WTC11 (cell line): ENCODE data around the gene HDAC9. TPM values are rescaled to one million over a fixed set of nuclear protein-coding genes. Genes with fewer than 3 reads are reported as not detected.

Experiments
- ATAC-seq: fragments of 200-7000 bp; cut with Tn5 transposase; 2 replicates; pipeline ENCODE4 v1.10.0; 2021; ENCODE audit warnings: mild to moderate bottlenecking, moderate library complexity
- CTCF ChIA-PET: fragments of 300-600 bp; sonication (Branson Sonifier 250); formaldehyde crosslinking; loops from one replicate; lab custom pipeline; 2021; ENCODE audit warnings: antibody characterized with exemption; lab: Charles Lee
- POLR2A ChIA-PET: fragments of 350-600 bp; sonication (Branson Sonifier 250); formaldehyde crosslinking; loops from one replicate; lab custom pipeline; 2021; ENCODE audit warnings: antibody characterized with exemption; lab: Charles Lee
- DNase-seq: peaks from one replicate; pipeline ENCODE4 v3.0.0; 2021; ENCODE audit warnings: low spot score
- H3K27ac Mint-ChIP-seq: 2 replicates; pipeline ENCODE4 v1.8.0; 2021; ENCODE audit warnings: mixed read lengths
- H3K27me3 Mint-ChIP-seq: 2 replicates; pipeline ENCODE4 v1.8.0; 2021; ENCODE audit warnings: low read depth, mild to moderate bottlenecking, moderate library complexity, mixed read lengths
- H3K36me3 Mint-ChIP-seq: 2 replicates; pipeline ENCODE4 v1.8.0; 2021; ENCODE audit warnings: mixed read lengths
- H3K4me1 Mint-ChIP-seq: 2 replicates; pipeline ENCODE4 v1.8.0; 2022; ENCODE audit warnings: mixed read lengths
- H3K4me3 Mint-ChIP-seq: 2 replicates; pipeline ENCODE4 v1.8.0; 2021; ENCODE audit warnings: mild to moderate bottlenecking, moderate library complexity, mixed read lengths
- H3K9me3 Mint-ChIP-seq: 2 replicates; pipeline ENCODE4 v1.8.0; 2021; ENCODE audit warnings: mixed read lengths
- CREB1 ChIP-seq: sonication (generic); formaldehyde crosslinking; IDR thresholded peaks from 2 replicates; pipeline ENCODE4 v1.8.0; 2023; ENCODE audit warnings: mild to moderate bottlenecking, missing genetic modification reagents
- ETV6 ChIP-seq: sonication (generic); formaldehyde crosslinking; IDR thresholded peaks from 2 replicates; pipeline ENCODE4 v1.8.1; 2022; ENCODE audit warnings: mild to moderate bottlenecking, missing genetic modification reagents
- FOXJ3 ChIP-seq: sonication (generic); formaldehyde crosslinking; IDR thresholded peaks from 2 replicates; pipeline ENCODE4 v1.9.0; 2021; ENCODE audit warnings: missing genetic modification reagents, mild to moderate bottlenecking, borderline replicate concordance
- HMGA2 ChIP-seq: fragments of 250-450 bp; sonication (Bioruptor Pico); IDR thresholded peaks from 2 replicates; pipeline ENCODE4 v1.4.0; 2021; ENCODE audit warnings: mild to moderate bottlenecking, moderate library complexity
- JAZF1 ChIP-seq: fragments of 250-450 bp; sonication (Bioruptor Pico); IDR thresholded peaks from 2 replicates; pipeline ENCODE4 v1.9.0; 2021; ENCODE audit warnings: moderate library complexity, mild to moderate bottlenecking, inconsistent platforms
- OVOL2 ChIP-seq: fragments of 250-450 bp; sonication (Bioruptor Pico); IDR thresholded peaks from 2 replicates; pipeline ENCODE4 v1.9.0; 2021; ENCODE audit warnings: mild to moderate bottlenecking, borderline replicate concordance
- SMAD4 ChIP-seq: sonication (generic); formaldehyde crosslinking; IDR thresholded peaks from 2 replicates; pipeline ENCODE4 v1.8.0; 2022; ENCODE audit warnings: mild to moderate bottlenecking, missing genetic modification reagents
- TEAD1 ChIP-seq: sonication (generic); formaldehyde crosslinking; IDR thresholded peaks from 2 replicates; pipeline ENCODE4 v1.8.0; 2022; ENCODE audit warnings: mild to moderate bottlenecking, missing genetic modification reagents
- TP53 ChIP-seq: sonication (generic); formaldehyde crosslinking; IDR thresholded peaks from 2 replicates; pipeline ENCODE4 v1.8.1; 2023; ENCODE audit warnings: mild to moderate bottlenecking, missing genetic modification reagents
- ZBTB21 ChIP-seq: sonication (generic); formaldehyde crosslinking; IDR thresholded peaks from 2 replicates; pipeline ENCODE4 v1.8.1; 2023; ENCODE audit warnings: mild to moderate bottlenecking, missing genetic modification reagents, borderline replicate concordance
- ZNF121 ChIP-seq: sonication (generic); formaldehyde crosslinking; IDR thresholded peaks from 2 replicates; pipeline ENCODE4 v1.8.0; 2023; ENCODE audit warnings: missing genetic modification reagents
- ZNF219 ChIP-seq: sonication (generic); formaldehyde crosslinking; IDR thresholded peaks from 2 replicates; pipeline ENCODE4 v1.8.0; 2023; ENCODE audit warnings: missing genetic modification reagents, mild to moderate bottlenecking, borderline replicate concordance
- ZNF232 ChIP-seq: sonication (generic); formaldehyde crosslinking; IDR thresholded peaks from 2 replicates; pipeline ENCODE4 v1.8.0; 2022; ENCODE audit warnings: mild to moderate bottlenecking, missing genetic modification reagents
- ZNF416 ChIP-seq: fragments of 250-450 bp; sonication (Bioruptor Pico); IDR thresholded peaks from 2 replicates; pipeline ENCODE4 v1.9.0; 2021; ENCODE audit warnings: mild to moderate bottlenecking, inconsistent platforms
- total RNA-seq: library from RNA; stranded (reverse); gene quantifications from 3 replicates; pipeline ENCODE4 v1.2.3, GENCODE V29; 2021
- TF ChIP-seq, protein P1 (sequence below): fragments of 200-600 bp; IDR thresholded peaks from 2 replicates; pipeline ENCODE4 v1.8.0; 2022; ENCODE audit warnings: antibody characterized with exemption
- TF ChIP-seq, protein P2 (sequence below): sonication (generic); formaldehyde crosslinking; IDR thresholded peaks from 2 replicates; pipeline ENCODE4 v1.8.0; 2023; ENCODE audit warnings: missing genetic modification reagents
- TF ChIP-seq, protein P3 (sequence below): sonication (generic); formaldehyde crosslinking; IDR thresholded peaks from 2 replicates; pipeline ENCODE4 v1.8.1; 2022; ENCODE audit warnings: low read depth, mild to moderate bottlenecking, moderate library complexity, missing genetic modification reagents, borderline replicate concordance
- TF ChIP-seq, protein P4 (sequence below): sonication (generic); formaldehyde crosslinking; IDR thresholded peaks from 2 replicates; pipeline ENCODE4 v1.8.1; 2023; ENCODE audit warnings: mild to moderate bottlenecking, missing genetic modification reagents
- TF ChIP-seq, protein P5 (sequence below): sonication (generic); formaldehyde crosslinking; IDR thresholded peaks from 2 replicates; pipeline ENCODE4 v1.8.1; 2023; ENCODE audit warnings: mild to moderate bottlenecking, missing genetic modification reagents, borderline replicate concordance

HDAC9 gene
- total RNA-seq, 1 experiment from 2014 or later = 18.8 TPM

DNA sequence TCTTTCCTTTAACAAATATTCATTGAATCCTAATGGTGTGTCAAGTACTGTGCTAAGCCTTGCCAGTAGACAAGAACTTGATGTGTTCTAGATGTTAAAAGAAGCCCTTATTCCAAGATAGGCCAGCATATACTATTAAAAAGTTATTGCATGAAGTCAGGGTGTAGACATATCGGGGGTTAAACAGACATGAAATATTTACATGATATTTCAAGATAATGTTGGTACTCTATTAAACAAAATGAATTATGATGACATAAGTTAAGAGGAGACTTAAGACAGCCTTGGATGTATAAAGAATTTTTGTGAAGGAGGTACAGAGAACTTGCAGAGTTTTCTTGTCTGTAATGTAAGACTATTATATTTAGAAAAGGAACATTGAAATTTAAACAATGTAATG lies 44.8 kb downstream of the HDAC9 start (continued):
- TF ChIP-seq, protein P1, sequence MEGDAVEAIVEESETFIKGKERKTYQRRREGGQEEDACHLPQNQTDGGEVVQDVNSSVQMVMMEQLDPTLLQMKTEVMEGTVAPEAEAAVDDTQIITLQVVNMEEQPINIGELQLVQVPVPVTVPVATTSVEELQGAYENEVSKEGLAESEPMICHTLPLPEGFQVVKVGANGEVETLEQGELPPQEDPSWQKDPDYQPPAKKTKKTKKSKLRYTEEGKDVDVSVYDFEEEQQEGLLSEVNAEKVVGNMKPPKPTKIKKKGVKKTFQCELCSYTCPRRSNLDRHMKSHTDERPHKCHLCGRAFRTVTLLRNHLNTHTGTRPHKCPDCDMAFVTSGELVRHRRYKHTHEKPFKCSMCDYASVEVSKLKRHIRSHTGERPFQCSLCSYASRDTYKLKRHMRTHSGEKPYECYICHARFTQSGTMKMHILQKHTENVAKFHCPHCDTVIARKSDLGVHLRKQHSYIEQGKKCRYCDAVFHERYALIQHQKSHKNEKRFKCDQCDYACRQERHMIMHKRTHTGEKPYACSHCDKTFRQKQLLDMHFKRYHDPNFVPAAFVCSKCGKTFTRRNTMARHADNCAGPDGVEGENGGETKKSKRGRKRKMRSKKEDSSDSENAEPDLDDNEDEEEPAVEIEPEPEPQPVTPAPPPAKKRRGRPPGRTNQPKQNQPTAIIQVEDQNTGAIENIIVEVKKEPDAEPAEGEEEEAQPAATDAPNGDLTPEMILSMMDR = no peak
- TF ChIP-seq, protein P2, sequence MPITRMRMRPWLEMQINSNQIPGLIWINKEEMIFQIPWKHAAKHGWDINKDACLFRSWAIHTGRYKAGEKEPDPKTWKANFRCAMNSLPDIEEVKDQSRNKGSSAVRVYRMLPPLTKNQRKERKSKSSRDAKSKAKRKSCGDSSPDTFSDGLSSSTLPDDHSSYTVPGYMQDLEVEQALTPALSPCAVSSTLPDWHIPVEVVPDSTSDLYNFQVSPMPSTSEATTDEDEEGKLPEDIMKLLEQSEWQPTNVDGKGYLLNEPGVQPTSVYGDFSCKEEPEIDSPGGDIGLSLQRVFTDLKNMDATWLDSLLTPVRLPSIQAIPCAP (CRISPR knock-in tag) = no peak
- TF ChIP-seq, protein P3, sequence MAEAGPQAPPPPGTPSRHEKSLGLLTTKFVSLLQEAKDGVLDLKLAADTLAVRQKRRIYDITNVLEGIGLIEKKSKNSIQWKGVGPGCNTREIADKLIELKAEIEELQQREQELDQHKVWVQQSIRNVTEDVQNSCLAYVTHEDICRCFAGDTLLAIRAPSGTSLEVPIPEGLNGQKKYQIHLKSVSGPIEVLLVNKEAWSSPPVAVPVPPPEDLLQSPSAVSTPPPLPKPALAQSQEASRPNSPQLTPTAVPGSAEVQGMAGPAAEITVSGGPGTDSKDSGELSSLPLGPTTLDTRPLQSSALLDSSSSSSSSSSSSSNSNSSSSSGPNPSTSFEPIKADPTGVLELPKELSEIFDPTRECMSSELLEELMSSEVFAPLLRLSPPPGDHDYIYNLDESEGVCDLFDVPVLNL = no peak
- TF ChIP-seq TP53 (CRISPR knock-in tag) (no peak), ZNF416 (CRISPR knock-in tag) (no peak), SMAD4 (CRISPR knock-in tag) (no peak), TEAD1 (no peak), ETV6 (CRISPR knock-in tag) (no peak), ZNF219 (no peak), FOXJ3 (CRISPR knock-in tag) (no peak), HMGA2 (CRISPR knock-in tag) (no peak)
- TF ChIP-seq, protein P4, sequence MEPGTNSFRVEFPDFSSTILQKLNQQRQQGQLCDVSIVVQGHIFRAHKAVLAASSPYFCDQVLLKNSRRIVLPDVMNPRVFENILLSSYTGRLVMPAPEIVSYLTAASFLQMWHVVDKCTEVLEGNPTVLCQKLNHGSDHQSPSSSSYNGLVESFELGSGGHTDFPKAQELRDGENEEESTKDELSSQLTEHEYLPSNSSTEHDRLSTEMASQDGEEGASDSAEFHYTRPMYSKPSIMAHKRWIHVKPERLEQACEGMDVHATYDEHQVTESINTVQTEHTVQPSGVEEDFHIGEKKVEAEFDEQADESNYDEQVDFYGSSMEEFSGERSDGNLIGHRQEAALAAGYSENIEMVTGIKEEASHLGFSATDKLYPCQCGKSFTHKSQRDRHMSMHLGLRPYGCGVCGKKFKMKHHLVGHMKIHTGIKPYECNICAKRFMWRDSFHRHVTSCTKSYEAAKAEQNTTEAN = no peak
- TF ChIP-seq, protein P5, sequence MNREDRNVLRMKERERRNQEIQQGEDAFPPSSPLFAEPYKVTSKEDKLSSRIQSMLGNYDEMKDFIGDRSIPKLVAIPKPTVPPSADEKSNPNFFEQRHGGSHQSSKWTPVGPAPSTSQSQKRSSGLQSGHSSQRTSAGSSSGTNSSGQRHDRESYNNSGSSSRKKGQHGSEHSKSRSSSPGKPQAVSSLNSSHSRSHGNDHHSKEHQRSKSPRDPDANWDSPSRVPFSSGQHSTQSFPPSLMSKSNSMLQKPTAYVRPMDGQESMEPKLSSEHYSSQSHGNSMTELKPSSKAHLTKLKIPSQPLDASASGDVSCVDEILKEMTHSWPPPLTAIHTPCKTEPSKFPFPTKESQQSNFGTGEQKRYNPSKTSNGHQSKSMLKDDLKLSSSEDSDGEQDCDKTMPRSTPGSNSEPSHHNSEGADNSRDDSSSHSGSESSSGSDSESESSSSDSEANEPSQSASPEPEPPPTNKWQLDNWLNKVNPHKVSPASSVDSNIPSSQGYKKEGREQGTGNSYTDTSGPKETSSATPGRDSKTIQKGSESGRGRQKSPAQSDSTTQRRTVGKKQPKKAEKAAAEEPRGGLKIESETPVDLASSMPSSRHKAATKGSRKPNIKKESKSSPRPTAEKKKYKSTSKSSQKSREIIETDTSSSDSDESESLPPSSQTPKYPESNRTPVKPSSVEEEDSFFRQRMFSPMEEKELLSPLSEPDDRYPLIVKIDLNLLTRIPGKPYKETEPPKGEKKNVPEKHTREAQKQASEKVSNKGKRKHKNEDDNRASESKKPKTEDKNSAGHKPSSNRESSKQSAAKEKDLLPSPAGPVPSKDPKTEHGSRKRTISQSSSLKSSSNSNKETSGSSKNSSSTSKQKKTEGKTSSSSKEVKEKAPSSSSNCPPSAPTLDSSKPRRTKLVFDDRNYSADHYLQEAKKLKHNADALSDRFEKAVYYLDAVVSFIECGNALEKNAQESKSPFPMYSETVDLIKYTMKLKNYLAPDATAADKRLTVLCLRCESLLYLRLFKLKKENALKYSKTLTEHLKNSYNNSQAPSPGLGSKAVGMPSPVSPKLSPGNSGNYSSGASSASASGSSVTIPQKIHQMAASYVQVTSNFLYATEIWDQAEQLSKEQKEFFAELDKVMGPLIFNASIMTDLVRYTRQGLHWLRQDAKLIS (CRISPR knock-in tag) = no peak

DNA sequence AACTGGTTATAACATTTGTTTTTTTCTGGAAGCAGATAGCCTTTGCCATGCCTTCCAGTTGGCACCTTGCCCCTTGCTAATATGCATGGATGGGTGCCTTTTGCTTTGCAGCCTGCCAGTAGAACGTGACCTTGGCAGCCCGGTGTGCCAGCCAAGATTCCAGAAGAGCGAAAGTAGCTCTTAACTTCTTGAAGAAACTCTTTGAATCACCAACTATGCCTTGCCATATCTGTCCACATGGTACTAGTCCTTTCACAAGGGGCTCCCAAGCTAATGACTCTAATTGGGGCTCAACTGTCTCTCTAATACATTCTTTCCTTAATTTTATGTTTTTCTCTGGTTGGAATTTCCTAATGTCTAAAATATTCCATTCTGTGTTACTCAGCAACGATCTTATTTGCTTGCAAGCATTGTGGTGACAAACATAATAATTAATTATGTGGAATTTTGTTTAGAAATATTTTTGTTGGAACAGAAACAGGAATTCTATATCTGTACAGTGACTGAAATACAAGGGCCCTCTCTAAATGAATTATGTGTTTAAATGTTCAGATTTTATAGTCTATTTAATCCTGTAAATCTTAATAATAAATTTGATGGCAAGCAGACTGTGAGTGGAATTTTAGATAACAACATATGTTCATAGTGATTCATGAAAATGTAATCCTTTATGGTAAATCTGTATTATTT lies 45.8 kb downstream of the HDAC9 start:
- no peak overlapping the region for H3K27ac Mint-ChIP-seq
- no peaks in the 10 kb centered on the region for H3K9me3 Mint-ChIP-seq
- POLR2A ChIA-PET = no interaction called here
- CTCF ChIA-PET = interaction anchor here (0.6 kb wide), 1 partner anchor 1479 kb away, joined by 3 read pairs; no protein-coding TSS in a partner anchor
- H3K4me1 Mint-ChIP-seq = peaks cover 2% of the 10 kb centered on the region
- H3K36me3 Mint-ChIP-seq = no peaks in the 10 kb centered on the region
- no peak overlapping the region for H3K4me3 Mint-ChIP-seq
- TF ChIP-seq OVOL2 (CRISPR knock-in tag) (no peak), CREB1 (no peak), ZNF232 (CRISPR knock-in tag) (no peak), ZNF219 (no peak), ETV6 (CRISPR knock-in tag) (no peak), ZBTB21 (CRISPR knock-in tag) (no peak), JAZF1 (CRISPR knock-in tag) (no peak), ZNF121 (CRISPR knock-in tag) (no peak), ZNF416 (CRISPR knock-in tag) (no peak)
- TF ChIP-seq, protein P2 (CRISPR knock-in tag) = no peak
- TF ChIP-seq, all 79 proteins: peak for 0
- ATAC-seq = no peak
- no peak for DNase-seq
- H3K27me3 Mint-ChIP-seq = no peaks in the 10 kb centered on the region
